Measurements from ENCODE around the gene CYP2E1.
"Not testable (repeated sequence)": the region's sequence is repeated elsewhere in the genome, so short reads cannot be mapped to it uniquely, and the experiment has no call there.

CYP2E1 gene

DNA sequence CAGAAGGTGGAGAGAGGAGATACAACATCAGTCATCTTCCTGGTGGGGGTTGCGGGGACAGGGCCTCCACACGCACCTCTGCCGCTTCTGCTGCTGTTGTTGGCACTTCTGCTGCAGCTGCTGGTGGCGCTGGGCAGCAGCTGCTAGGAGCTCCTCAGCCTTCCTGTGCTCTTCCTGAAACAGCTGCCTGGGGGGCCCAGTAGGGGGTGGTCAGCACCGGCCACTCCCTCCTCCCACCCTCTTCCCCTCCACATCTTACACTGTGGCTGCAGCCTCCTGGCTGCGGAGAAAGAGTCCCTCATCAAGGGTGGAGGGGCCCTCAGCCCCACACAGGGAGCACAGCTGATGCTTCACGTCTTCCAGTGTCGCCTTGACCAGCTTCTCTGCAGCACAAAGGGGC lies 28.4 kb downstream of the CYP2E1 start:
- Histone ChIP-seq H3K4me1 (ENCODE audit: control insufficient read depth, insufficient read depth, low read length, poor library complexity, severe bottlenecking) (no peaks in the 10 kb centered on the region), H3K36me3 (ENCODE audit: control insufficient read depth, insufficient read depth, low read length) (no peaks in the 10 kb centered on the region), H3K9me3 (ENCODE audit: control insufficient read depth, low read length) (peaks cover 70% of the 10 kb centered on the region), H3K4me3 (ENCODE audit: extremely low read depth, insufficient read depth, low read length, poor library complexity, severe bottlenecking) (no peak overlapping the region), H3K27ac (ENCODE audit: low read depth, low read length, severe bottlenecking) (no peak overlapping the region)
- WGBS, 2 experiments (ENCODE audit: insufficient coverage in 2 of 2): 61 to 70% methylated on average over 4 to 6 of the region's 8 CpGs

DNA sequence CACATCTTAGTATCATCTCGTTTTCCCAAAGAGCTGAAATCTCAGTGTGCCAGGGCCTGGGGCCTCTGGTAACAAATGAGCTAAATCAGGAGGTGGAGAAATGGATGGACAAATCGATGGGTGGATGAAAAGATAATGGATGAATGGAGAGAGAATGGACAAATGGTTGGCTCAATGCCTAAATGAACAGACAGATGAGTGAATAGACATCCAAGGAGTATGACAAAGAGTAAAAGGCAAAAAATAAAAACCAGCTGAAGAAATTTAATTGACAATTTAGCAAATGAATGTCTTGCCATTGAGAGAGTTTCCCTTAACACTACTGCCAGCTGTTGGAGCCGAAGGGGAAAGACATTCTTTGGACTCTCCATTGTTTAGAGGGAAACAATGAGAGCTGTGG lies 30.2 kb downstream of the CYP2E1 start:
- Histone ChIP-seq H3K9me3 (ENCODE audit: control insufficient read depth, low read length) (peaks cover 64% of the 10 kb centered on the region), H3K4me1 (ENCODE audit: control insufficient read depth, insufficient read depth, low read length, poor library complexity, severe bottlenecking) (no peaks in the 10 kb centered on the region), H3K4me3 (ENCODE audit: extremely low read depth, insufficient read depth, low read length, poor library complexity, severe bottlenecking) (no peak overlapping the region), H3K36me3 (ENCODE audit: control insufficient read depth, insufficient read depth, low read length) (no peaks in the 10 kb centered on the region), H3K27ac (ENCODE audit: low read depth, low read length, severe bottlenecking) (no peak overlapping the region)
- 9 to 38% methylated on average over 1 to 2 of the region's 3 CpGs for WGBS, 2 experiments (ENCODE audit: insufficient coverage in 2 of 2)

DNA sequence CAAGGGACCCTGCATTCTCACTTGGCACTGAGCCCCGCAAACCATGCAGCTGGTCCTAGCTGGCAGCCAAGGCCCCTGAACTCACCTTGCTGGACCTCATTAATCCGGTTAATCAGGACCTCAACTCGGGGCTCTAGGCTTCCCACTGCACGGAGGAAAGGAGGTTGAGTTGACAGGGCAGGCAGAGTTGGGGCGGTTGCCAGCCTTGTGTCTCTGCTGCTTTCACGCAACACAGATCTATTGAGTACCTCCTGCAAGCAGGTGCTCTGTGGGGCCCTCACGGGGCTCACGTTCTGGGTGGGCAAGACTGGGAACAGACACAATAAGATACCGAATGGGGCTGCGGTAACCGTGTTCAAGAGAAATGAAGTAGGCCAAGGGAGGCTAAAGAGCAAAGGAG lies 32.1 kb downstream of the CYP2E1 start:
- WGBS, 2 experiments (ENCODE audit: insufficient coverage in 2 of 2): 71 to 72% methylated on average over 10 of the region's 11 CpGs
- Histone ChIP-seq H3K36me3 (ENCODE audit: control insufficient read depth, insufficient read depth, low read length) (no peaks in the 10 kb centered on the region), H3K4me1 (ENCODE audit: control insufficient read depth, insufficient read depth, low read length, poor library complexity, severe bottlenecking) (no peaks in the 10 kb centered on the region), H3K9me3 (ENCODE audit: control insufficient read depth, low read length) (peaks cover 64% of the 10 kb centered on the region), H3K4me3 (ENCODE audit: extremely low read depth, insufficient read depth, low read length, poor library complexity, severe bottlenecking) (no peak overlapping the region), H3K27ac (ENCODE audit: low read depth, low read length, severe bottlenecking) (no peak overlapping the region)

DNA sequence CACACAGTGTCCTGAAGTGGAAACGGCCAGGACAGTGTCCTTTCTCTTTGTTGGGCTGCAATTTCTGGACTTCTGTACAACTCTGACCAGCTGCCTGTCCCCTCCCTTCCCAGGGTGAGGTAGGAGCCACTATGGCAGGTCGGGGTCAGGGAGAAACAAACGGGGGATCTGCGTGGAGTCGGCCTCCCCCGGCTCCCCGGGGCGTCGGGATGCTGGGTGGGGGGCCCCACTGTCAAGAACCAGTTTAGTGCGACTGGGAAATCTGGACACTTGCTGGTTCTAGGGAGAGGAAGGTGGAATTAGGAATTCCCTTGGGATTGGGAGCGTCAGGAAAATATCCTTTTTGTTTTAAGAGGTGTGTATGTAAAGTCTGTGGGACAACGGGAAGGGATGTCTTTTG lies 37.7 kb downstream of the CYP2E1 start:
- no peaks in the 10 kb centered on the region for H3K36me3 ChIP-seq (ENCODE audit: control insufficient read depth, insufficient read depth, low read length)
- H3K4me3 ChIP-seq (ENCODE audit: extremely low read depth, insufficient read depth, low read length, poor library complexity, severe bottlenecking): no peak overlapping the region
- no peak overlapping the region for H3K27ac ChIP-seq (ENCODE audit: low read depth, low read length, severe bottlenecking)
- H3K4me1 ChIP-seq (ENCODE audit: control insufficient read depth, insufficient read depth, low read length, poor library complexity, severe bottlenecking): no peaks in the 10 kb centered on the region
- H3K9me3 ChIP-seq (ENCODE audit: control insufficient read depth, low read length): peaks cover 44% of the 10 kb centered on the region
- whole genome bisulfite sequencing, 2 experiments (ENCODE audit: insufficient coverage in 2 of 2): 82 to 83% methylated on average over 10 of the region's 12 CpGs

DNA sequence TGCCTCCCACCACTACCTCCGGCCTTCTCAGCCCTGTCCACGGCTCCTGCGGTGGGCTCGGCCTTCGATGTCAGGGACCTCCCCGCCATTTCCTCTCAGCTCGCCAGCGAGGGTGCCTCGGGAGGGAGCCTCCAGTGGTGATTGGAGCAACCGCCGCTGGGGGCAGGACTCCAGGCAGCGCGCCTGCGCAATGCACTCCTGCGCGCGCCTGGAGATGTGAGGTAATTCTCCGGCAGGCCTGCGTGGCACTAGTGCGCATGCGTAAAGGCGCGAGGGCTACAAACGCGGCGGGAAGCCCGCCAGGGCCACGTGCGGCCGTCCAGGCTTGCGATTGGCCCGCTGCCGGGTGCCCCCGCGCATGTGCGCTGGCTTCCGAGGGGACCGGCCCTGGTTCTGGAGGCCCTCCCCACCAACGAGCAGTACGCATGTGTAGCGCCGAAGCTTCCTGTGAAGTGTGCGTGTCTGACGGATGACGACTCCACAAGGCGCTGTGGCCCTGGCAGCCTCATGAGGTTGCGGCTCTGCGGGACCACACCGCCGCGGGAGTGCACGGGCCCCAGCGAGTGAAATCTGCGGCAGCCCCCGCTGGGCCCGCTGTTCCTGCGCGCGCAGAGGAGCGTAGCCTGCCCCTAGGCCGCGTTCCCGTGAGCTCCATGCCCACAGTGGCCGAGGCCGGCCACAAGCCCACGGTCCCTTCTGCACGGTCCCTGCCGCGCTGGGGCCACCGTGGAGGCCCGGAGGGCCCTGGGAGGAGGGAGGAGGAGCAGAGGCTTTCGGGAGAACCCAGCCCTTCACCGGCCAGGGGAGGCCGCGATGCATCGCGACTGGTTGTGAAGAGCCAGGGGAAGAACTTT lies 38.5 kb downstream of the CYP2E1 start, which contains the start of gene SYCE1:
TSS of gene SYCE1 (minus strand) at position 143 of the 854 bp plus-strand sequence. CDS start at position 89, 54 bp downstream.
- H3K9me3 ChIP-seq (ENCODE audit: control insufficient read depth, low read length): peaks cover 39% of the 10 kb centered on the region
- no peaks in the 10 kb centered on the region for H3K4me1 ChIP-seq (ENCODE audit: control insufficient read depth, insufficient read depth, low read length, poor library complexity, severe bottlenecking)
- H3K36me3 ChIP-seq (ENCODE audit: control insufficient read depth, insufficient read depth, low read length): no peaks in the 10 kb centered on the region
- WGBS, 2 experiments (ENCODE audit: insufficient coverage in 2 of 2): 88 to 91% methylated on average over 61 to 70 of the region's 77 CpGs
- no peak within 1 kb of the TSS for H3K27ac ChIP-seq (ENCODE audit: low read depth, low read length, severe bottlenecking)
- H3K4me3 ChIP-seq (ENCODE audit: extremely low read depth, insufficient read depth, low read length, poor library complexity, severe bottlenecking): no peak within 1 kb of the TSS

DNA sequence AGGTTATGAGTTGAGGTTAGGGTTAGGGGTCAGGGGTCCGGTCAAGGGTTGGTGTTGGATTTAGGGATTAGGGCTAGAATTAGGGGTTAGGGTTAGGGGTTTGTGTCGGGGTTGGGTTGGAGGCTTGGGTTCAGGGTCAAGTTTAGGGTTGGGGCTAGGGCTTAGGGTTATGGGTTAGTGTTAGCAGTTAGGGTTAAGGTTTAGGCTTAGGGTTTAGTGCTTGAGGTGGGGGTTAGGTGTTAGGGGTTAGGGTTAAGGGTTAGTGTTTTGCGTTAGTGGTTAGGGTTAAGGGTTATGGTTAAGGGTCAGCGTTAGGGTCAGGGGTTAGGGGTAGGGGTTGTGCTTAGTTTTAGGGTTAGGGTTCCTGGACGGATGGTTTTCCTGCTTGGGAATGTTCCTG lies 40.0 kb downstream of the CYP2E1 start:
- Histone ChIP-seq H3K27ac (ENCODE audit: low read depth, low read length, severe bottlenecking) (no peak overlapping the region), H3K9me3 (ENCODE audit: control insufficient read depth, low read length) (peaks cover 36% of the 10 kb centered on the region), H3K4me1 (ENCODE audit: control insufficient read depth, insufficient read depth, low read length, poor library complexity, severe bottlenecking) (no peaks in the 10 kb centered on the region), H3K36me3 (ENCODE audit: control insufficient read depth, insufficient read depth, low read length) (no peaks in the 10 kb centered on the region), H3K4me3 (ENCODE audit: extremely low read depth, insufficient read depth, low read length, poor library complexity, severe bottlenecking) (no peak overlapping the region)
- WGBS, 2 experiments (ENCODE audit: insufficient coverage in 2 of 2): 75 to 86% methylated on average over 2 to 4 of the region's 5 CpGs

DNA sequence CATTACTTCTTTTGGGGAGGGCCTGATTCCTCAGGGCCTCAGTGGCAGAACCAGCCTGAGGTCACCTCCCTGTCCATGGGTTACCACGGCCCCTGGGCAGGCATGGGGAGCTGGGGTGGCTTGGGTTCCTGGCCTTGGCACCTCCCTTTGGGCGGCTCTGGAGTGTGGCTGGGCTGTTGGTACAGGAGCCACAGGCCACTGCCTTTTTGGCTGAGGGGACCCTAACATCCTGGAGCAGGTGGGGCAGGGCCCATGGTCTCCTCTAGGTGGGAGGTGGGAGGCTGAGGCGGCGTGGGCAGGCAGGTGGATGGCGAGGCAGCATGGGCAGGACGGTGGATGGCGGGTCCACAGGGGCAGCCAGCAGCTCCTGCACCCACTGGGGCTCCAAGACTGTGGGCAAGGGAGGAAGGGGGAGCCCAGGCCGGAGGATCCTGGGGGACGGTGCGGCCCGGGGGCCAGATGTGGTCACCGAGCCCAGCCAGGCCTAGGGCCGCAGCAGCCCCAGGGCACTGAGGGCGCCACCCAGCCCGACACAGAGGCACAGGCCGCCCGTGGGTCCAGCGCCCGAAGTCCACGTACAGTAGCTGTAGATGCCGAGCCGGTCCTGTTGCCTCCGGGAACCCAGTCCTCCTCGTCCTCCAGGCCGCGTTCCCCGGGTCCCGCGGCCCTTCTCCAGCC lies 40.6 kb downstream of the CYP2E1 start:
- Histone ChIP-seq H3K36me3 (ENCODE audit: control insufficient read depth, insufficient read depth, low read length) (no peaks in the 10 kb centered on the region), H3K4me3 (ENCODE audit: extremely low read depth, insufficient read depth, low read length, poor library complexity, severe bottlenecking) (no peak overlapping the region), H3K4me1 (ENCODE audit: control insufficient read depth, insufficient read depth, low read length, poor library complexity, severe bottlenecking) (no peaks in the 10 kb centered on the region), H3K9me3 (ENCODE audit: control insufficient read depth, low read length) (peaks cover 37% of the 10 kb centered on the region), H3K27ac (ENCODE audit: low read depth, low read length, severe bottlenecking) (no peak overlapping the region)
- 82% methylated on average over 27 of the region's 29 CpGs for WGBS, 2 experiments (ENCODE audit: insufficient coverage in 2 of 2)

DNA sequence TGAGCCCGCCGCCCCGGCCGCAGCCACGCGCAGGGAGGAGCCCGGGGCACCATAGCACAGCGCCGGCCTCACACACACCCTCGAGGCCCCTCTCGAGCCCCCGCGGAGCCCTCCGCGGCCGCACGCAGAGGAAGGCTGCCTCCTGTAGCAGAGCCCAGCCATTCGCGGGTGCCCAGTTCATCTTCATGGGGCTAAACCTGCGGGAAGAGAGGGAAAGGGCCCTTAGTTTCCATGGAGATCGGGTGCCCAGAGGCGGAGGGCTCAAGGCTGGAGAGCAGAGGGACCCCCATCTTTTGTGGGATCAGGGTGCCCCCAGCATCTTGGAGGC lies 41.1 kb downstream of the CYP2E1 start:
- Histone ChIP-seq H3K27ac (ENCODE audit: low read depth, low read length, severe bottlenecking) (no peak overlapping the region), H3K4me1 (ENCODE audit: control insufficient read depth, insufficient read depth, low read length, poor library complexity, severe bottlenecking) (no peaks in the 10 kb centered on the region), H3K36me3 (ENCODE audit: control insufficient read depth, insufficient read depth, low read length) (no peaks in the 10 kb centered on the region), H3K9me3 (ENCODE audit: control insufficient read depth, low read length) (peaks cover 40% of the 10 kb centered on the region), H3K4me3 (ENCODE audit: extremely low read depth, insufficient read depth, low read length, poor library complexity, severe bottlenecking) (no peak overlapping the region)
- 84 to 89% methylated on average over 14 to 20 of the region's 22 CpGs for WGBS, 2 experiments (ENCODE audit: insufficient coverage in 2 of 2)

DNA sequence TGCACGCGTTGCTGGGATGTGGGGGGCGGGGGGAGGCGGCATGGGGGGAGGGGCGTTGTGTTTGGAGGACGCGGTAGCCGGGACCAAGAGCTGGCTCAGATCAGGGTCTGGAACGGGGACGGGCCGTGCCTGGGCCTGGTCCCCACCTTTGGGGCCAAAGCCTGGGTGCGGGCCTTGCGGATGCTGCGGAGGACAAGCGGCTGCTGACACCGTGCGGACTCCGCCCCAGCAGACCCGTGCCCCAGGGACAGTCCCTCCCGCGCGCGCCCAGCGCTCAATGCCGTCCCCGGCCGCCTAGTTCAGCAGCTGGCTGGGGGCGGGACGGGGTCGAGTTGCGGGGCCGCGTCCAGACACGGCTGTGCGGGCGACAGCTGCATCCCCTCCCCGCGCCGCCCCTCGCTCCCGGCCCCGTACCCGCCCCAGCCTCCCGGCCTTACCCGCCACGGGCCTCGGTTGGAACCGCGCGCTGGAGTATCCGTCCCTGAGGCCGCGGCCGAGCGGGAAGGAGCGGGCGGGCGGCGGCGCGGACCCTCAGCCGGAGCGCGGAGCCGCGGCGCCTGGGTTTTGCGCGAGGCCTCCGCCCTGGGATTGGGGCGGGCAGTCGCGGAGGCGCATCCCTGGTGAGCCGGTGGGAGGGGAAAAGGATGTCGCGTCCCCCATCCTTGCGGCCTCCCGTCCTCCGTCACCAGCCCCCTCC lies 41.8 kb downstream of the CYP2E1 start:
- H3K27ac ChIP-seq (ENCODE audit: low read depth, low read length, severe bottlenecking); H3K36me3 ChIP-seq (ENCODE audit: control insufficient read depth, insufficient read depth, low read length); H3K4me1 ChIP-seq (ENCODE audit: control insufficient read depth, insufficient read depth, low read length, poor library complexity, severe bottlenecking); H3K4me3 ChIP-seq (ENCODE audit: extremely low read depth, insufficient read depth, low read length, poor library complexity, severe bottlenecking): not testable (repeated sequence)
- no CpG with 5 or more reads among the region's 80 CpGs for WGBS, 2 experiments (ENCODE audit: insufficient coverage in 2 of 2)
- peaks cover 35% of the 10 kb centered on the region for H3K9me3 ChIP-seq (ENCODE audit: control insufficient read depth, low read length)

DNA sequence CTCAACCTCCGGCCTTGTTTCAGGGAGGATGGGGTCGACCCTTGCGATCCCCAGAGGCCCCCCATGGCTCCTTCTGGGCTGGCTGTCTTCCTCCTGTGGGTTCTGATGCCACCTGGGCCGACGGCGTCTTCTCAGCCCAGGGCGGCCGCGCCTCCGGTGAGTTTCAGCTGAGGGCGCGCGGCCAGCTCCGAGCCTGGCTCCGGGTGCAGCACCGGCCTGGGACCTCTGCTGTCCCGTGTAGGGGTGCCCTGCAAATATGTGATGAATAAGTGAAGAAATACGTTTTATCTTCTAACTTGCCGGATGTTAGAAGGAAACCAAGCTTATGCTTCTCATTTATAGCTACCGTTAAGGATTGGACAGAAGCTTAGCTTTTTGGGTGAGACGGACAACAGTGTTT lies 42.6 kb downstream of the CYP2E1 start:
- no CpG with 5 or more reads among the region's 21 CpGs for WGBS, 2 experiments (ENCODE audit: insufficient coverage in 2 of 2)
- not testable (repeated sequence) for H3K4me1 ChIP-seq (ENCODE audit: control insufficient read depth, insufficient read depth, low read length, poor library complexity, severe bottlenecking)

More for the DNA sequence above, 42.6 kb downstream of the CYP2E1 start:
- H3K4me3 ChIP-seq (ENCODE audit: extremely low read depth, insufficient read depth, low read length, poor library complexity, severe bottlenecking); H3K36me3 ChIP-seq (ENCODE audit: control insufficient read depth, insufficient read depth, low read length); H3K27ac ChIP-seq (ENCODE audit: low read depth, low read length, severe bottlenecking): not testable (repeated sequence)
- H3K9me3 ChIP-seq (ENCODE audit: control insufficient read depth, low read length): peaks cover 26% of the 10 kb centered on the region
